GM21390 (cell line): ENCODE data around the gene LRRTM4.
"Not testable (repeated sequence)": the region's sequence is repeated elsewhere in the genome, so short reads cannot be mapped to it uniquely, and the experiment has no call there.

Experiments used
- ATAC-seq: cut with Tn5 transposase; IDR thresholded peaks from one replicate; pipeline ENCODE4 v1.9.1; 2021; ENCODE audit not compliant: unreplicated experiment

Gene LRRTM4

GRCh38 chr2:76921006-76921405 is 601.2 kb downstream of the LRRTM4 start:
- no peak for ATAC-seq

DNA sequence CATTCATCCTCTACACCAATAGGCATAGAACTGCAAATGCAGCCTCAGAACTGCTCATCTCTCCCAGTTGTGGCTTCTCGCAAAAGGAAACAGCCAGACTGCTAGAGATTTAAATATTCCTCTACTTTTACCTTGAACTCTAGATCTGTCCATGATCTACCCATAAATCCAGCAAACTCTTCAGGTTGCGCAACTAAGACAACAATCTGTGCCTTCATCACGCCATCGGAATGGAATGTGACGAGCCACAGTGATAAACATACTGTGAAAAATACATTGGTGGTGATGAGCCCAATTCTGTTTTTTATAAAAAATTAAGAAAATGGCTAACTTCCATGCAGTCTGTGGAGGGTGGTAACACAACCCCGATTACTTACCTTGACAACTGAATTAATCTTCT is 626.7 kb downstream of the LRRTM4 start:
- ATAC-seq, result no peak

- ATAC-seq, result no peak
Measured at GRCh38 chr2:76870581-76870980, 651.6 kb downstream of the LRRTM4 start.

DNA sequence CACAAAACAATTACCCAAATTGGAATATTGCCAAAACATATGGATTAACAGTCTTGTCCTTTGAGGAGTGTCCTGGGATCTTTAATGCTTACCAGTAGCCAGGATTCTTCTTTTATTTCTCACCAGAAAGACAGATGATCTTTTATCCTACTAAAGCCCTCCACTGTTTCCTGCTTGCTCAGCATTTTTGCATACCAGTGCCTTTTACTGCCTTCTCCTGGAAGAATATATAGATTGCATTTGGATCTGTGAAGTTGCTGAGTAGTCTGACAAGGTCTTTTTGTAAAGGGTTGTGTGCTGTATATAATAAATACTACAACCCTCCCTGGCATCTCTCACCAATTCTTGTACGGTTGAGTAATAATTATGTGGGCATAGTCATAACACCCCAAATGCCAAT is 652.2 kb downstream of the LRRTM4 start:
- no peak for ATAC-seq

DNA sequence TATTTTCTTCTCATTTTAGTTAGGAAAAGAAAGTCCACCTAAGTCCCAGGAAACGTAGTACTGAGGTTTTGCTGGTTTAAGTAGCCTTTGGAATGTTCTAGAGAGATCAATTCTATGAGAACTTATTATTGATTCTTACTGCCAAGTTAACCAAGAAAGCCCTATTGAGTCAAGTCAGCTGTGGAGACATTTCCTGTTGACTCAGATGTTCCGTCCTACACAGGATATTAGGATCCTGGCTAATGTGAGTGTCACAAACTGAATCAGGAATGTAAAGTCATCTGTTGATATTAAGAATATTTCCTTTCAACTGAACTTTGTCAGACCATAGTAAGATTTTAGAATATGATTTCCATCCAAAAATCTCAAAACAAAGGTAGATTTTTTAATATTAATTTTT is 654.3 kb downstream of the LRRTM4 start:
- no peak for ATAC-seq

DNA sequence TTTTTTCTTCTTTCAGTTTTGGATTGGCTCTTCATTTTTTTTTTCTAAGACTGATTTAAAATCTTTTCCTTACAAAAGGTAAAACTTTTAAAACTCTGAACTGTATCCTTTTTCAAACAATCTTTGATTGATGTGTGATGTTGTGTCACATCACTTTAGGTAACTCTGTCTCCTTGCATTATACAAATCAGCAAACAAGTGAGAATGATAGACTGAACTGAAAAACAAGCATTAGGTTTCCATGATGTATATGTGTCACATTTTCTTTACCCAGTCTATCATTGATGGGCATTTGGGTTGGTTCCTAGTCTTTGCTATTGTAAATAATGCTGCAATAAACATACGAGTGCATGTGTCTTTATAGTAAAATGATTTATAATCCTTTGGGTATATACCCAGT is 655.7 kb downstream of the LRRTM4 start:
- ATAC-seq, result no peak

- no peak for ATAC-seq
Measured at GRCh38 chr2:76862901-76863300, 659.3 kb downstream of the LRRTM4 start.

DNA sequence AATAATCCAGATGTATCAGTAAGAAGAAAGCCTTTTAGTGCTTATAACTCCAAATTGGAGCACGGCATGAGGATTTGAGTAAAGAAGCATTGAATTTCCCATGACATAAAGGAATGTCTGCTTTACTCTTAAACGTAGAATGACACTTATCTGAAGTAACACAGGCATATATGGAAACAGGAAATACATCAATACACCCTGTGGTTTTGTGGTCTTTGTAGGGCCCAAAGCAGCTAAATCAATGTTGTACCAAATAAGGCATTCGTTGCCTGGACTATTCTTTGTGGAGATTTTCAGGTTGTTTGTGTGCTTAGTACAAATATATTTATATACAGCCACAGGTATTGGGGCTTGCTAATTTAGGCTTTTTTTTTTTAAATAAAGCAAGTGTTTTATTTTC is 660.5 kb downstream of the LRRTM4 start:
- ATAC-seq, result no peak

DNA sequence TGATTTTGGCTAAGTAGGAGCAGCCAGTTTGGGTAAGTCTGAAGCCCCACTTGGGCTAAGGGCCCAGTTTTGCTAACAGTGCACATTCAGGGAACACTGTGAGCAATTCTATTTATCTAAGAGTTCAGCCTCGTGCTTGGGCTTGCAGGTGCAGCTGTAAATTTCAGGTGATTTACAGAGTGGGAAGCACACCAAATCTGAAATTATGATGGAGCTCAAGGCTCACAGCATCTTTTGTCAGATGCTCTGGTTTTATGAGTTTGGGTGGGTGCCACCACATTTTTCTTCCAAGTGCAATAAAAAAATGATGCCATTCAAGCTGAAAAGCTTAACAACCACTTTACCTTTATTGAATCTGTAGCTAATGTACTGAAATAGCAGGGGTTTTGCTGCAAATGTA is 671.2 kb downstream of the LRRTM4 start:
- ATAC-seq, result no peak

DNA sequence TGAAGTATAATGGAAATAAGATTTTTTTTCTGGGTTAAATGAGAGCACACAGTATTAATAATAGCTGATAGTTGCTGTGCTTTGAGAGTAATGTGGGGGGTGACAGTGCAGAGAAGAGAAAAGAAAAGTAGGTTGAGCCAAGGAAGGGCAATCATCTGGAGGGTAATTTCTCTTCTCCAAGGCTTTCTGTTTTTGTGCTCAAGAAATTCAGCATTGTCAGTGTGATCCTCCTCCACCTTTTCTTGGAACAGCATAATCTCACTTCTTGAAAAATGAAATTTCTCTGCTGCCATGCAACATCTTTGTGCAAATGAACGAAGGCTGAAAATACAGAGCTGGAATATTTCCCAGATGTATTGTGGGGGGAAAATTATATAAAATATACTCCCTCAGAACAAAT is 673.1 kb downstream of the LRRTM4 start:
- ATAC-seq, result no peak

- ATAC-seq, result no peak
Measured at GRCh38 chr2:76839826-76840225, 682.4 kb downstream of the LRRTM4 start.

- no peak for ATAC-seq
Measured at GRCh38 chr2:76829374-76830234, 692.6 kb downstream of the LRRTM4 start.

DNA sequence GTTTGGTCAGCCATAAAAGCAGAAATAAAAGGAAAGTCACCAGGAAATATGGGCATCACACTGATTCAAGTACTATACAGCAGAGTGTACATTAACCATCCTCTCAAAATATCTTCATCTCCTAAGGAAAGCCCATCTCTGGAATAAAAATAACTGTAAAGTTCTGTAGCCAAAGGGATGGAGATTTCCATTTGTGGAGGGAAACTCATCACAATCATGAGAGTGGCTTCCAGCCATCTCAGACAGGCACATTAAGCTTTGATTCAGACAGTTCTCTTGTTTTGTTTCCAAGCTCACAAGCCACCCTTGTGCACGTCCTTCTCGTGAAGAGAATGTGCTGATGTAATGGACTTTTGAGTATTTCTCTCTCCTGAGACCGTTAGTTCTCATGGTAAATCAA is 695.5 kb downstream of the LRRTM4 start:
- no peak for ATAC-seq

- ATAC-seq, result no peak
Measured at GRCh38 chr2:76825140-76825970, 696.8 kb downstream of the LRRTM4 start.

DNA sequence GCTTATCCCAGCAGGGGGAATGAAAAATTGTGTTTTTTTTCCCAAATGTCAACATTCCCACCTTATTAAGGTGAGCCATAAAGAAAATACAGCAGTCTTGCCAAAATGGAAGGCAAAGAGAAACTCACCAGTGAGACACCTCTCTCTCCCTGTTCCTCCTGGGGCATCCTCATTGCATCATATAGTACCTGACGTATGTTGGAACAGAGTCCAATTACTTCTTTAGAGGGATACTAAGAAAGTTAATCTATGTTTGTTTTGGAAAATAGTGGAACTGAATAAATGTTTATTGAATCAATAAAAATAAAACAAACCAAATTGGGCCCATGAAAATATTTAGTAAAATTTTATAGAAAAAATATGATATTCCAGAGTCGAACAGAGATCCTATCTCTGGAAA is 700.4 kb downstream of the LRRTM4 start:
- ATAC-seq, result no peak

DNA sequence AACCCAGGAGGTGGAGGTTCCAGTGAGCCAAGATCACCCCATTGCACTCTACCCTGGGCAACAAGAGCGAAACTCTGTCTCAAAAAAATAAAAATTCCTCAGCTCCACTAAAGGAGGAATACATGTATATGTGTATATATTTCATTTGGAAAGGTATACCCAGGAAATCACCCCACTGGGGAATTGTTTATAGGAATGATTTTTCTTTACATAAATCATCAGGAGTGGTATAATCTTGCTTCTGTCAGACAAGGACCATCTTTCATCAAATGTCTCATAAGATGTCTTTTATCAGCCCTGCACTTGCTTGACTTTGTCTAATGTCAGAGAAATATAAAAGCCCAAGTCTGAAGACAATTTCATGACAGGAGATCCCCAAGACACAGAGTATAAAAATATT is 709.1 kb downstream of the LRRTM4 start:
- no peak for ATAC-seq

GRCh38 chr2:76812156-76812555 is 710.0 kb downstream of the LRRTM4 start:
- no peak for ATAC-seq

DNA sequence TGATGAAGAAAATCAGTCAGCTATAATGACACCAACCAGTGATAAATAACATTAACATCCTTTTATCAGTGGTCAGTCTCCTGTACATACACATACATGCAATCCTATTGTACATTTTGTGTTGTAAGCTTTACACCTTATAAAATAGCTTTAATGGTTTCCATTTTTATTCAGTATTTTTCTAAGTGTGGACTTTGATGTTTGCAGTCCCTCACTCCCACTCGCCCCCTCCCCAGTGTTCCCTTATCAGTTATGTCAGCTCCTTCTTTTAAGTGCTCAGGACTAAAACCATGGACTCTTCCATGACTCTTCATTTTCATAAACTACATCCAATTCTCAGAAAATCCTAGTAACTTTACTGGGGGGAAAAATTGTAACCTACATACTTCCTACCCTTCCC is 713.0 kb downstream of the LRRTM4 start:
- ATAC-seq, result no peak

- ATAC-seq, result no peak
Measured at GRCh38 chr2:76808732-76809131, 713.4 kb downstream of the LRRTM4 start.

DNA sequence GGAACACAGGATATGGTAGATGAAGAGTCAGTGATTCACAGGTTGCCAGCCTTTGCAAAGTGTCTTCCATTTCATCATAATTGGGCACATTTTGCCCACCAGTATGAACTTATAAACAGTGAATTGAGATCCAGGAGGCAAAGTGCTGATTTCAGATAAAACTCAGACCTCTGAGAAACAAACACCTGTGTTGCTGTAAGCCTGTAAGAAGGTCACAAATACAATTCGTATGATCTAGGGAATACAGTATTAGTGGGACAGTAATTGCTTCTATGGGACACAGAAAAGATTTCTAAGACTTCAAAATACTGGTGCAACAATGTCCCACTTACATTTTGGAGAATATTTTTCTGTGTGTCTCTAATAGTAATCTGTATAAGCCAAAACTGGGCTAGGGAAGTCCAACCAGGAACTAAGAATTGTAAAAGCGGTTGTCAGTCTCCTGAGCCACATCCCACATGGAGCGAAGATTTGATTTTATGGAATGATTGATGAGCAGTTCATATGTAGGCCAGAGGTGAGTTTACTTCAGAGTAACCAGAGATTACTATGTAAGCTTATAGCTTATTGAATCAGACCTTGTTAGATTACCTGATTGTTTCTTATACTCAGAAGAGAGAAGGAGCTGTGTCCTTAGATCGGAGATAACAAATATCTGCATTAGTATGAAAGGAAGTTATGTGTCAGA is 728.4 kb downstream of the LRRTM4 start:
- ATAC-seq, result no peak

DNA sequence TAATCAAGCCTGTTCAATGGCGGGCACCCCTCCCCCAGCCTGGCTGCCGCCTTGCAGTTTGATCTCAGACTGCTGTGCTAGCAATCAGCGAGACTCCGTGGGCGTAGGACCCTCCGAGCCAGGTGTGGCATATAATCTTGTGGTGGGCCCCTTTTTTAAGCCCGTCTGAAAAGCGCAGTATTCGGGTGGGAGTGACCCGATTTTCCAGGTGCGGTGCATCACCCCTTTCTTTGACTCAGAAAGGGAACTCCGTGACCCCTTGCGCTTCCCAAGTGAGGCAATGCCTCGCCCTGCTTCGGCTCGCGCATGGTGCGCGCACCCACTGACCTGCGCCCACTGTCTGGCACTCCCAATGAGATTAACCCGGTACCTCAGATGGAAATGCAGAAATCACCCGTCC is 740.9 kb downstream of the LRRTM4 start:
- ATAC-seq, result not testable (repeated sequence)

DNA sequence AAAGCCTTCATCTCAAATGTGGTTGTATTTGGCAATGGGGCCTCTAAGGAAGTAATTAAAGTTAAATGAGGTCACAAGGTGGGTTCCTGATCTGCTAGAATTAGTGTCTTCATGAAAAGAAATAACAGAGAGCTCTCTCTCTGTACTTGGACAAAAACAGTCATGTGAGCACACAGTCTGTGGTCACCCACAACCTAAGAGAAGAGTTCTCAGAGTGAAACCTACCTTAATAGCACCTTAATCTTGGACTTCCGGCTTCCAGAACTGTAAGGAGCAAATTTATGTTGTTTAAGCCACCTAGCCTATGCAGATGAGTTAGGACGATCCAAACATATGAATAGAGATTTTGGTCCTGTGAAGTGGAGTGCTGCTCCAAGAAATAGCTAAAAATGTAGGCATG is 758.9 kb downstream of the LRRTM4 start:
- ATAC-seq, result no peak
